SK-N-SH treated with all-trans-retinoic acid at 6 μM for 48 hours (cell line): ENCODE measurements around the gene POMGNT2.

ENCODE experiments used
- ARNTL ChIP-seq: fragments of 450-650 bp; formaldehyde crosslinking; IDR thresholded peaks from 2 replicates; pipeline ENCODE4 v1.5.0; 2020; ENCODE audit warnings: low read depth, mild to moderate bottlenecking, moderate library complexity, borderline replicate concordance
- OSR1 ChIP-seq: fragments of 250-450 bp; sonication (Bioruptor Pico); IDR thresholded peaks from 2 replicates; pipeline ENCODE4 v1.8.0; 2022; ENCODE audit warnings: moderate library complexity, mild to moderate bottlenecking, inconsistent platforms
- PATZ1 ChIP-seq: fragments of 250-450 bp; sonication (Bioruptor Pico); IDR thresholded peaks from 2 replicates; pipeline ENCODE4 v1.8.0; 2020; ENCODE audit warnings: mild to moderate bottlenecking, moderate library complexity, borderline replicate concordance
- RARB ChIP-seq: fragments of 250-450 bp; sonication (Bioruptor Pico); IDR thresholded peaks from 2 replicates; pipeline ENCODE4 v1.8.0; 2021; ENCODE audit warnings: mild to moderate bottlenecking, moderate library complexity
- TOX ChIP-seq: fragments of 250-450 bp; sonication (Bioruptor Pico); IDR thresholded peaks from 2 replicates; pipeline ENCODE4 v1.8.0; 2021; ENCODE audit warnings: mild to moderate bottlenecking, moderate library complexity, borderline replicate concordance
- TSHZ2 ChIP-seq: fragments of 250-450 bp; sonication (Bioruptor Pico); IDR thresholded peaks from 2 replicates; pipeline ENCODE4 v1.5.0; 2020; ENCODE audit warnings: mild to moderate bottlenecking, moderate library complexity
- ZFP3 ChIP-seq: fragments of 250-450 bp; sonication (Bioruptor Pico); IDR thresholded peaks from 2 replicates; pipeline ENCODE4 v1.5.0; 2020; ENCODE audit warnings: mild to moderate bottlenecking, moderate library complexity
- ZNF565 ChIP-seq: fragments of 450-650 bp; formaldehyde crosslinking; conservative IDR thresholded peaks from 2 replicates; pipeline ENCODE4 v1.5.0; 2020; ENCODE audit warnings: low read depth, mild to moderate bottlenecking, moderate library complexity
- ZNF70 ChIP-seq: fragments of 450-650 bp; formaldehyde crosslinking; IDR thresholded peaks from 2 replicates; pipeline ENCODE4 v1.5.0; 2020; ENCODE audit warnings: mild to moderate bottlenecking, moderate library complexity
- TF ChIP-seq, protein P1 (sequence below): fragments of 250-450 bp; sonication (Bioruptor Pico); IDR thresholded peaks from 2 replicates; pipeline ENCODE4 v1.5.1; 2020; ENCODE audit warnings: low read depth, mild to moderate bottlenecking, moderate library complexity

DNA sequence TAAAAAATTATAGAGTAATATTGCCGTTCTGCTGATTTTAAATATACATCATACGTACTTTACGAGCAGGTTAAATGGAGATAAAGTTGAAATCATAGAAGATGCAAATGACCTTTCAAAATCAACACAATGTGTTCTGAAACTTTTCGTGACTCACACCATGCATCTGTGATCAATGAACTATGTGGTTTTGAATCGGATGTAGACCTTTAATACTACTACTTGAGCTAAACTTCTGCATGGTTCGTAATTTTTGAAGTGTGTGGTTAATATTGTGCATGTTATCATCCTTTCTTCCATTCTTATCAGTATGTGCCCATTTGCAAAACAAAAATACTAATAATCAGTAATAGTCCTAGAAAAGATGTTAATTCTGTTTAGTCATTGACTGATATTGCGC, 67.9 kb downstream of the POMGNT2 start:
- TF ChIP-seq OSR1 (CRISPR knock-in tag) = no peak
- TF ChIP-seq PATZ1 = no peak
- TF ChIP-seq, protein P1, sequence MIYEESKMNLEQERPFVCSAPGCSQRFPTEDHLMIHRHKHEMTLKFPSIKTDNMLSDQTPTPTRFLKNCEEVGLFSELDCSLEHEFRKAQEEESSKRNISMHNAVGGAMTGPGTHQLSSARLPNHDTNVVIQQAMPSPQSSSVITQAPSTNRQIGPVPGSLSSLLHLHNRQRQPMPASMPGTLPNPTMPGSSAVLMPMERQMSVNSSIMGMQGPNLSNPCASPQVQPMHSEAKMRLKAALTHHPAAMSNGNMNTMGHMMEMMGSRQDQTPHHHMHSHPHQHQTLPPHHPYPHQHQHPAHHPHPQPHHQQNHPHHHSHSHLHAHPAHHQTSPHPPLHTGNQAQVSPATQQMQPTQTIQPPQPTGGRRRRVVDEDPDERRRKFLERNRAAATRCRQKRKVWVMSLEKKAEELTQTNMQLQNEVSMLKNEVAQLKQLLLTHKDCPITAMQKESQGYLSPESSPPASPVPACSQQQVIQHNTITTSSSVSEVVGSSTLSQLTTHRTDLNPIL = no peak
- no peak for TF ChIP-seq ZFP3
- TF ChIP-seq TOX = no peak
- TF ChIP-seq ZNF565 (CRISPR knock-in tag) = no peak
- TF ChIP-seq ZNF70 (CRISPR knock-in tag) = no peak
- no peak for TF ChIP-seq TSHZ2 (CRISPR knock-in tag)
- TF ChIP-seq ARNTL (CRISPR knock-in tag) = no peak
- no peak for TF ChIP-seq RARB (CRISPR knock-in tag)
